OCI-LY7 (cell line): ENCODE measurements around the gene RUFY3.

Source experiments
- EZH2phosphoT487 ChIP-seq: fragments of 200-600 bp; sonication (generic); IDR thresholded peaks from 2 replicates; pipeline ENCODE4 v1.6.1; 2018; ENCODE audit warnings: low read depth, borderline replicate concordance, mild to moderate bottlenecking, mixed run types, antibody characterized with exemption, low read length, moderate library complexity, mixed read lengths
- TF ChIP-seq, protein P1 (sequence below): fragments of 200-600 bp; sonication (generic); conservative IDR thresholded peaks from 2 replicates; pipeline ENCODE4 v1.5.1; 2014; ENCODE audit warnings: mild to moderate bottlenecking, antibody characterized with exemption, low read length, moderate library complexity, mixed read lengths

DNA sequence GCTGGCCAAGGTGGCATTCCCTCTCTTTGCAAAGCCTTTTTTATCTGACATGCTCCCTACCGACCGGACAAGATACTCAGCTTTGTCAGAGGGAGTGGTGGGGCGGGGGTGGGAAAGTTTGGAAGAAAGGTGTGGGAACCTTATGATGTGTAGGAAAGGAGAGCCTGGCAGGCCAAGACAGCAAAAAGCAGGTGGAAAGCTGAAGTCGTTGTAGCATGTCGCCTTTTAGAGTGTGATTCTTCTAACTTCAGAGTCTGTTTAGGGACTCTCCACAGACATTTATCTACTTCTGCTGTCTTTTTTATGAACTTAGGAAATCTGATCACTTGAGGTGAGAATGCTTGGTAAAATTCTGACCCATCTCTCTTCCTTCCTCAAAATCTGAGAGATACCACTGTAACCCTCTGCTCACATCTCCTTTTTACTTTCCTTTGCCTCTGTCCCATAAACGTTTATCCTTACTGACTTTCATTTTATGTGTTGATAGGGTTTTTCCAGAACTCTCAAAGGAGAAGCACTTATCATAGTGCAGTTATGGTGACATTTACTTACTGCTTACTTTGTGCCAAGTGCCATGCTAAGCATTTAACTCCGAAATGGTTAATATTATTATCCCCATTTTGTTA, 8.2 kb upstream of the RUFY3 start:
- TF ChIP-seq, protein P1, sequence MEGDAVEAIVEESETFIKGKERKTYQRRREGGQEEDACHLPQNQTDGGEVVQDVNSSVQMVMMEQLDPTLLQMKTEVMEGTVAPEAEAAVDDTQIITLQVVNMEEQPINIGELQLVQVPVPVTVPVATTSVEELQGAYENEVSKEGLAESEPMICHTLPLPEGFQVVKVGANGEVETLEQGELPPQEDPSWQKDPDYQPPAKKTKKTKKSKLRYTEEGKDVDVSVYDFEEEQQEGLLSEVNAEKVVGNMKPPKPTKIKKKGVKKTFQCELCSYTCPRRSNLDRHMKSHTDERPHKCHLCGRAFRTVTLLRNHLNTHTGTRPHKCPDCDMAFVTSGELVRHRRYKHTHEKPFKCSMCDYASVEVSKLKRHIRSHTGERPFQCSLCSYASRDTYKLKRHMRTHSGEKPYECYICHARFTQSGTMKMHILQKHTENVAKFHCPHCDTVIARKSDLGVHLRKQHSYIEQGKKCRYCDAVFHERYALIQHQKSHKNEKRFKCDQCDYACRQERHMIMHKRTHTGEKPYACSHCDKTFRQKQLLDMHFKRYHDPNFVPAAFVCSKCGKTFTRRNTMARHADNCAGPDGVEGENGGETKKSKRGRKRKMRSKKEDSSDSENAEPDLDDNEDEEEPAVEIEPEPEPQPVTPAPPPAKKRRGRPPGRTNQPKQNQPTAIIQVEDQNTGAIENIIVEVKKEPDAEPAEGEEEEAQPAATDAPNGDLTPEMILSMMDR, result no peak
- no peak for TF ChIP-seq EZH2phosphoT487
